Measurements from ENCODE around the gene NOC4L.

NOC4L gene

GRCh38 chr12:132156573-132157325 lies 12.5 kb downstream of the NOC4L start:
- DNase-seq (ENCODE audit: low read depth), result no peak

DNA sequence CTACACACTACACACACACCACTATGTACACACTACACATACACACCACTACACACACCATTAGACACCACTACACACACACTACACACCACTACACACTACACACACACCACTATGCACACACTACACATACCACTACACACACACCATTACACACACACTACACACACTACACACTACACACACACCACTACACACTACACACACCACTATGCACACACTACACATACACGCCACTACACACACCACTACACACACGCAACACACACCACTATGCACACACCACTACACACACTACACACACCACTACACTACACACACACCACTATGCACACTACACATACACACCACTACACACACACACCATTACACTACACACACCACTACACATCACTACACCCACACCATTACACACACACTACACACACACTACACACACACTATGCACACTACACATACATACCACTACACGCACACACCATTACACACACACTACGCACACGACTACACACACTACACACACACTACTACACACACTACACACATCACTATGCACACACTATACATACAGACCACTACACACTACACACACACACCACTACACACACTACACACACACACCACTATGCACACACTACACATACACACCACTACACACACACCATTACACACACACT lies 13.6 kb downstream of the NOC4L start:
- no peak for DNase-seq (ENCODE audit: low read depth)

GRCh38 chr12:132158677-132159554 lies 14.7 kb downstream of the NOC4L start:
- no peak for DNase-seq (ENCODE audit: low read depth)

GRCh38 chr12:132159555-132160003 lies 15.3 kb downstream of the NOC4L start:
- DNase-seq (ENCODE audit: low read depth), result no peak

GRCh38 chr12:132160016-132160415 lies 15.8 kb downstream of the NOC4L start:
- DNase-seq (ENCODE audit: low read depth), result no peak

GRCh38 chr12:132160601-132161035 lies 16.4 kb downstream of the NOC4L start:
- DNase-seq (ENCODE audit: low read depth), result no peak

DNA sequence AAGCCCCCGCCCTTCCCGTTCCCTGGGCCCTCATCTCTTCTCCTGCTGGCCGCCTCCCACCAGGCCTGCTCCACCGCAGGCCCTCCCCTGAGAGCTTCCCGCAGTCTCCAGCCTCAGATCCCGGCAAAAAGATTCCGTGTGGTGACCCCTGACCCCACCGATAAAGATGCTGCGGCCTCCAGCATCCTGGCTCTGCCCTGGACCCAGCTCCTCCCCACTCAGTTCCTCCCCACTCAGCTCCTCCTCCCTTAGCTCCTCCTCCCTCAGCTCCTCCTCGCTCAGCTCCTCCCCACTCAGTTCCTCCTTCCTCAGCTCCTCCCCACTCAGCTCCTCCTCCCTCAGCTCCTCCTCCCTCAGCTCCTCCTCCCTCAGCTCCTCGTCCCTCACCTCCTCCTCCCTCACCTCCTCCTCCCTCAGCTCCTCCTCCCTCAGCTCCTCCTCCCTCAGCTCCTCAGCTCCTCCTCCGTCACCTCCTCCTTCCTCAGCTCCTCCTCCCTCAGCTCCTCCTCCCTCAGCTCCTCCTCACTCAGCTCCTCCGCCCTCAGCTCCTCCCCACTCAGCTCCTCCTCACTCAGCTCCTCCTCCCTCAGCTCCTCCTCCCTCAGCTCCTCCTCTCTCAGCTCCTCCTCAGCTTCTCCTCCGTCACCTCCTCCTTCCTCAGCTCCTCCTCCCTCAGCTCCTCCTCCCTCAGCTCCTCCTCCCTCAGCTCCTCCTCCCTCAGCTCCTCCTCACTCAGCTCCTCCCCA lies 17.0 kb downstream of the NOC4L start:
- DNase-seq (ENCODE audit: low read depth), result no peak

GRCh38 chr12:132161796-132162507 lies 17.7 kb downstream of the NOC4L start:
- DNase-seq (ENCODE audit: low read depth), result no peak

GRCh38 chr12:132162508-132163031 lies 18.3 kb downstream of the NOC4L start:
- no peak for DNase-seq (ENCODE audit: low read depth)

- no peak for DNase-seq (ENCODE audit: low read depth)
Observed at GRCh38 chr12:132163041-132163910, 19.0 kb downstream of the NOC4L start.

- no peak for DNase-seq (ENCODE audit: low read depth)
Observed at GRCh38 chr12:132163911-132164288, 19.6 kb downstream of the NOC4L start.

GRCh38 chr12:132164426-132164825 lies 20.2 kb downstream of the NOC4L start:
- DNase-seq (ENCODE audit: low read depth), result no peak

DNA sequence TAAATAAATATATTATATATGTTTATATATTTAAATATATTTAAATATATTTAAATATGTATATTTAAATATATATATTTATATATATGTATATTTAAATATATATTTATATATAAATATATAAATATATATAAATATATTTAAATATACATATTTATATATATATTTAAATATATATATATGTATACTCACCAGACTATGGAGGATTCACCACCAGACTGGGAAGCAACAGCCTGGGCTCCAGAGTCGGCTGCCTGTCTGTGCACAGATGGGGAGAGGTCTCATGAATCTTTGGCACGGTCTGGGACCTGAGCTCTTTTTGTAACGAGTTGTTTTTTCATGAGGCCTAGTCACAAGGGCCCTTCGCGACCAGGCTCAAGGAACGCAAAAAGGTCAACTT lies 21.3 kb downstream of the NOC4L start:
- DNase-seq (ENCODE audit: low read depth), result no peak

GRCh38 chr12:132166093-132166492 lies 21.8 kb downstream of the NOC4L start:
- no peak for DNase-seq (ENCODE audit: low read depth)

DNA sequence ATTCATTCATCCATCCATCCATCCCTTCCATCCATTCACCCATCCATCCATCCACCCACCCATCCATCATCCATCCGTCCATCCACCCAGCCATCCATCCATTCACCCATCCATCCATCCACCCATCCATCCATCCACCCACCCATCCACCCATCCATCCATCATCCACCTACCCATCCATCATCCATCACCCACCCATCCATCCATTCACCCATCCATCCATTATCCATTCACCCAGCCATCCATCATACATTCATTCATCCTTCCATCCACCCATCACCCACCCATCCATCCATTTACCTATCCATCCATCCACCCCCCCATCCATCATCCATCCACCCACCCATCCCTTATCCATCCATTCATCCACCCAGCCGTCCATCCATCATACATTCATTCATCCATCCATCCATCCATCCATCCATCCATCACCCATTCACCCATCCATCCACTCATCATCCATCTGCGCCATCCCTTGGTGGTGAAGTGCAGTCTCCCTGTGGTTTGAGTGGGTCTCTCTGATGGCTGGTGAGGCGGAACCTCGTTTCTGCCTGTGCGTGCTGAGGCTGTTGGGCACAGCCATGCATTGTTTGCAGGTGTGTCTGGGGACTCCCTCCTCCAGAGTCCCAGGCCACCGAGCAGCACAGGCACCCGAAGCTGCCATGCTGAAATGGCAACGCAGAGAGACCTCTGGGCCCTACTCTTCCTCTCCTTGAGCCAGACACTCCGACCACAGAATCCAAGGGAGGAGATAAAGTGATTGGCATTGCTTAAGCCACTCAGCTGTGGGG lies 22.7 kb downstream of the NOC4L start:
- DNase-seq (ENCODE audit: low read depth), result no peak

DNA sequence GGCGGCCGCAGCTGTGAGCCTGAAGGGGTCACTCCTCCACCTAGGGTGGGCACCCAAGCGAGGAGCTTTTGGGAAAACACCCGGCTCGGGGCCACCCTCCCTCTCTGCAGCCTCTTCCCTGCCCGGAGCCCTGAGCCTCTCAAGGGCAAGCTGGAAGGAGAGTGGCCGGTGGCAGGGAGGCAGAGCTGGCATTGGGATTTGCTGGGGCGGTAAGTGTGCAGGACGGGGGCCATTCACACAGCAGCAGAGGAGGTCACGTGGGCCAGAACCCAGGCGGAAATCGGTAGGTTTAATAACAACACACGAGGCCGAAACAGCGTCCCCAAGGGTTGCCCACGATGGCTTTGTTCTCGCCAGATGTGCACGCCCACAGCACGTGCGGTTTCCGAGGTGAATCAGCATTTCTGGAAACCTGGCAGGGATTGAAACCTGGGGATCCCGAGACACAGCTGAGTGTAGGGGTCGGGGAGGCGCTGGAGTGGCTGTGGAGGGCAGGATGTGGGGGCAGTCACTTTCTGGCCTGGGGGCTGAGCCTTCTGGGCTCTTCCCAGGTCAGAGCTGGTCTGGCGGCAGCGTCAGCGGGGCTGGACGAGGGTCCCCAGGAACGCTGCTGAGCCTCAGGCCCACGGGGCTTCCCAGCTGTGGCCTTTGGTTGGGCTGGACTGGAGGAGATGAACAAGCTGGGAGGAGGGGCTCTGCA lies 23.5 kb downstream of the NOC4L start:
- DNase-seq (ENCODE audit: low read depth), result no peak

GRCh38 chr12:132168311-132169031 lies 24.2 kb downstream of the NOC4L start:
- DNase-seq (ENCODE audit: low read depth), result no peak

DNA sequence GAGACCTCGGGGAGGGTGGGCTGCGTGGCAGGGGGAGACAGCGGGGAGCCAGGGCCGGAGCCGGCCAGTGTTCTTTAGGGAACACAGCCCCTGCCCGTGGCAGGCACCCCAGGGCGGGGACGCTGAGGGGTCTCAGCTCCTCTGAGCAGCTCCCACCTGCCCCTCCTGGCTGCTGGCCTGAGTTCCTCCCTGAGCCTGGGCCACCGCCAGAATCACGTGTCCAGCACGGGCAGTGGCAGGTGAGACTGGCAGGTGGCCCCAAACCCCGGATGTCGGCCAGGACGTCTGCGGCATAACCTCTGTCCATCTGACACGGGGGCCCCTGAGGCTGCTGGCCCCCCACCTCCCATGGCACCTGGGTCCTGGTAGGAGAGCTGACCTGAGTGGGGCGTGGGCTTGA lies 25.1 kb downstream of the NOC4L start:
- DNase-seq (ENCODE audit: low read depth), result no peak
